HCT116 (cell line): ENCODE measurements around the gene VSTM1. TPM values are rescaled to one million over a fixed set of nuclear protein-coding genes. Genes with fewer than 3 reads are reported as not detected.

Experiments
- ATAC-seq: fragments of 200-7000 bp; cut with Tn5 transposase; 2 replicates; pipeline ENCODE4 v1.9.1; 2020; ENCODE audit warnings: mild to moderate bottlenecking, moderate library complexity
- BruUV-seq: library from RNA; stranded (reverse); fragments of 400-500 nt; replicated peaks from 2 replicates; lab custom pipeline; 2021; lab: Mats Ljungman, UMichigan
- CTCF ChIA-PET: fragments of 300-600 bp; sonication (Branson Sonifier 250); formaldehyde crosslinking; loops from one replicate; lab custom pipeline; 2021; ENCODE audit warnings: antibody characterized with exemption; lab: Charles Lee
- POLR2A ChIA-PET: fragments of 300-600, 350-600 bp; sonication (Branson Sonifier 250); formaldehyde crosslinking; loops from one replicate; lab custom pipeline; 2021; ENCODE audit warnings: antibody characterized with exemption; lab: Charles Lee
- RAD21 ChIA-PET, 2 experiments: fragments of 300-600 bp; sonication (Branson Sonifier 250); formaldehyde crosslinking; loops; one replicate each; lab custom pipeline; 2023; ENCODE audit warnings: low total read pairs in 2 of 2; ENCODE audit not compliant: uncharacterized antibody in 2 of 2, unreplicated experiment in 2 of 2, low non-redundant PET in 1 of 2; lab: Charles Lee
- DNase-seq: peaks from one replicate; pipeline ENCODE4 v3.0.0-alpha.2; 2010; ENCODE audit warnings: low read depth, low spot score
- H2AFZ ChIP-seq: fragments of 200-600 bp; shearing (Covaris generic), sonication (generic); 2 replicates; pipeline ENCODE4 v1.6.1; 2017; ENCODE audit warnings: low read depth, mixed run types, mixed read lengths, antibody characterized with exemption, low read length; ENCODE audit not compliant: poor library complexity, severe bottlenecking
- H3K27ac ChIP-seq: 2 replicates; pipeline ENCODE4 v1.5.1; 2012; ENCODE audit warnings: low read depth, low read length
- H3K27me3 ChIP-seq: fragments of 200-600 bp; sonication (generic); 2 replicates; pipeline ENCODE4 v1.6.1; 2016; ENCODE audit warnings: mixed run types, low read length, mixed read lengths; ENCODE audit not compliant: insufficient read depth
- H3K36me3 ChIP-seq, 2 experiments: fragments of 200-500 bp in 1 of 2; fragments of 200-600 bp in 1 of 2; sonication (Bioruptor generic) in 1 of 2; sonication (generic) in 1 of 2; 2 replicates each; pipeline versions ENCODE4 v1.5.1 to v1.6.1; 2014 to 2016; ENCODE audit warnings: low read length in 2 of 2, inconsistent platforms in 1 of 2, mixed read lengths in 1 of 2, mixed run types in 1 of 2; ENCODE audit not compliant: insufficient read depth in 2 of 2, control insufficient read depth in 1 of 2
- H3K4me1 ChIP-seq, 2 experiments: fragments of 200-600 bp in 1 of 2; sonication (generic) in 1 of 2; 2 replicates each; pipeline versions ENCODE4 v1.5.1 to v1.6.1; 2012 to 2017; ENCODE audit warnings: low read length in 2 of 2, inconsistent platforms in 1 of 2, mild to moderate bottlenecking in 1 of 2, mixed read lengths in 1 of 2, mixed run types in 1 of 2, moderate library complexity in 1 of 2; ENCODE audit not compliant: insufficient read depth in 2 of 2, control insufficient read depth in 1 of 2
- H3K4me2 ChIP-seq: fragments of 200-600 bp; sonication (generic); 2 replicates; pipeline ENCODE4 v1.6.1; 2017; ENCODE audit warnings: mixed run types, low read length, mixed read lengths
- H3K4me3 ChIP-seq, 2 experiments: fragments of 200-600 bp in 1 of 2; sonication (generic) in 1 of 2; replicated peaks in 1 of 2; 2 replicates each; pipeline ENCODE4 v1.5.1; 2011 to 2016; ENCODE audit warnings: low read length in 2 of 2, control low read depth in 1 of 2, low read depth in 1 of 2, mild to moderate bottlenecking in 1 of 2, mixed read lengths in 1 of 2, mixed run types in 1 of 2
- H3K79me2 ChIP-seq: fragments of 200-600 bp; sonication (generic); 2 replicates; pipeline ENCODE4 v1.6.1; 2017; ENCODE audit warnings: mild to moderate bottlenecking, mixed run types, low read length, moderate library complexity, mixed read lengths; ENCODE audit not compliant: insufficient read depth
- H3K9ac ChIP-seq: fragments of 200-600 bp; sonication (generic); 2 replicates; pipeline ENCODE4 v1.6.1; 2016; ENCODE audit warnings: low read length, mixed read lengths
- H3K9me2 ChIP-seq: fragments of 200-600 bp; sonication (generic), shearing (Covaris generic); 2 replicates; pipeline ENCODE4 v1.6.1; 2017; ENCODE audit warnings: mixed run types, mild to moderate bottlenecking, moderate library complexity; ENCODE audit not compliant: insufficient read depth
- H3K9me3 ChIP-seq, 2 experiments: fragments of 200-500 bp in 1 of 2; fragments of 200-600 bp in 1 of 2; sonication (Bioruptor generic) in 1 of 2; sonication (generic) in 1 of 2; 2 replicates each; pipeline ENCODE4 v1.6.1; 2014 to 2017; ENCODE audit warnings: low read length in 2 of 2, mixed read lengths in 2 of 2, inconsistent platforms in 1 of 2, low read depth in 1 of 2, mild to moderate bottlenecking in 1 of 2, mixed run types in 1 of 2, moderate library complexity in 1 of 2; ENCODE audit not compliant: control insufficient read depth in 1 of 2, insufficient read depth in 1 of 2
- H4K20me1 ChIP-seq: fragments of 200-600 bp; sonication (generic), shearing (Covaris generic); 2 replicates; pipeline ENCODE4 v1.6.1; 2017; ENCODE audit warnings: mixed run types, mild to moderate bottlenecking, moderate library complexity; ENCODE audit not compliant: insufficient read depth
- ELF1 ChIP-seq: IDR thresholded peaks from 2 replicates; pipeline ENCODE4 v1.6.1; 2012; ENCODE audit warnings: low read depth, borderline replicate concordance
- EZH2 ChIP-seq: fragments of 200-600 bp; sonication (generic); IDR thresholded peaks from 2 replicates; pipeline ENCODE4 v1.6.1; 2017; ENCODE audit warnings: antibody characterized with exemption, mixed run types
- FOSL1 ChIP-seq: IDR thresholded peaks from 2 replicates; pipeline ENCODE4 v1.6.1; 2012; ENCODE audit warnings: low read depth
- JUND ChIP-seq: IDR thresholded peaks from 2 replicates; pipeline ENCODE4 v1.6.1; 2012
- MAX ChIP-seq: IDR thresholded peaks from 2 replicates; pipeline ENCODE4 v1.6.1; 2012
- POLR2AphosphoS5 ChIP-seq: IDR thresholded peaks from 2 replicates; pipeline ENCODE4 v1.6.1; 2011; ENCODE audit warnings: mild to moderate bottlenecking, low read depth, low read length, moderate library complexity
- RAD21 ChIP-seq: IDR thresholded peaks from 2 replicates; pipeline ENCODE4 v1.6.1; 2012; ENCODE audit warnings: low read depth, mild to moderate bottlenecking
- ZBTB33 ChIP-seq: IDR thresholded peaks from 2 replicates; pipeline ENCODE4 v1.6.1; 2011; ENCODE audit warnings: mild to moderate bottlenecking, low read length, moderate library complexity; ENCODE audit not compliant: insufficient replicate concordance; ENCODE audit errors: extremely low read depth
- intact Hi-C: fragments of 100-400 bp; cut with micrococcal nuclease; formaldehyde crosslinking; loops from 2 replicates; pipeline ENCODE4 v1.10.0; 2022
- total RNA-seq: library from RNA; stranded (reverse); gene quantifications from one replicate; pipeline ENCODE4 v1.2.1, GENCODE V29; 2021; ENCODE audit not compliant: unreplicated experiment
- TF ChIP-seq, protein P1 (sequence below): IDR thresholded peaks from 2 replicates; pipeline ENCODE4 v1.6.1; 2012

VSTM1 gene
- total RNA-seq, 1 experiment from 2014 or later, result not detected

GRCh38 chr19:53994811-53995210 is 68.9 kb downstream of the VSTM1 start:
- Histone ChIP-seq H3K9ac (no peak overlapping the region), H3K9me3 (no peaks in the 10 kb centered on the region), H3K36me3 (no peaks in the 10 kb centered on the region), H3K27me3 (no peaks in the 10 kb centered on the region), H3K4me1 (peaks cover 0 to 14% of the 10 kb centered on the region in 2 experiments; a peak in 1 of 4 replicates), H3K27ac (no peak overlapping the region), H4K20me1 (no peaks in the 10 kb centered on the region), H3K79me2 (no peaks in the 10 kb centered on the region), H3K9me2 (no peaks in the 10 kb centered on the region), H3K4me3 (no peak overlapping the region), H3K4me2 (peak overlapping the region; percentile 21; the same call in 1 of the 2 replicates), H2AFZ (no peak overlapping the region)
- RAD21 ChIA-PET, result no interaction called here
- ATAC-seq, result no peak
- DNase-seq, result no peak
- CTCF ChIA-PET, result interaction anchor here (0.9 kb wide), 1 partner anchor 15 kb away, joined by 4 read pairs; no protein-coding TSS in a partner anchor
- intact Hi-C loops, result no loop called here
- TF ChIP-seq RAD21 (no peak), JUND (no peak), POLR2AphosphoS5 (no peak), ZBTB33 (no peak), FOSL1 (no peak), MAX (no peak), ELF1 (no peak), EZH2 (no peak)
- TF ChIP-seq, protein P1, sequence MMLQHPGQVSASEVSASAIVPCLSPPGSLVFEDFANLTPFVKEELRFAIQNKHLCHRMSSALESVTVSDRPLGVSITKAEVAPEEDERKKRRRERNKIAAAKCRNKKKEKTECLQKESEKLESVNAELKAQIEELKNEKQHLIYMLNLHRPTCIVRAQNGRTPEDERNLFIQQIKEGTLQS, result no peak
- no TSS peak for BruUV-seq
- POLR2A ChIA-PET, result no interaction called here
